ENCODE measurements around the gene BBOF1. TPM values are rescaled to one million over a fixed set of nuclear protein-coding genes. Genes with fewer than 3 reads are reported as not detected.

Gene BBOF1
- total and polyA plus RNA-seq, 2 donors (not counting 3 experiments of a cell fraction or from before 2014, with no cell fraction given) = 0.63 to 2.3 TPM

GRCh38 chr14:73996731-73997107 is 22.4 kb upstream of the BBOF1 start:
- Histone ChIP-seq H4K20me1 (replicated peaks; ENCODE audit: control insufficient read depth, extremely low read depth, insufficient read depth, low read length) (no peaks in the 10 kb centered on the region), H3K9ac (replicated peaks; ENCODE audit: extremely low read depth, insufficient read depth, low read length) (no peak overlapping the region), H3K4me2 (ENCODE audit: insufficient read depth, low read length) (no peak overlapping the region), H3K27me3 (ENCODE audit: control insufficient read depth in 2 of 2, insufficient read depth in 2 of 2, low read length in 2 of 2) (no peaks in the 10 kb centered on the region), H2AFZ (ENCODE audit: low read depth, low read length) (no peak overlapping the region), H3K4me1 (ENCODE audit: control insufficient read depth, extremely low read depth, insufficient read depth, low read length) (no peaks in the 10 kb centered on the region), H3K79me2 (ENCODE audit: control insufficient read depth, insufficient read depth, low read length) (no peaks in the 10 kb centered on the region), H3K9me1 (replicated peaks; ENCODE audit: control insufficient read depth, extremely low read depth, insufficient read depth, low read length) (no peaks in the 10 kb centered on the region), H3K36me3 (ENCODE audit: control insufficient read depth in 2 of 2, extremely low read depth in 1 of 2, insufficient read depth in 2 of 2, low read length in 2 of 2) (no peaks in the 10 kb centered on the region), H3K4me3 (replicated peaks in 1 of 3; ENCODE audit: insufficient read depth in 1 of 3, low read depth in 1 of 3, low read length in 3 of 3) (no peak overlapping the region), H3K9me3 (replicated peaks; ENCODE audit: control insufficient read depth, insufficient read depth, low read length) (no peaks in the 10 kb centered on the region), H3K27ac (ENCODE audit: insufficient read depth, low read depth, low read length) (no peak overlapping the region)
- DNase-seq (ENCODE audit: low read depth, low spot score) (no peak), FAIRE-seq (no peak)
- CTCF ChIA-PET = interaction anchor here (0.6 kb wide), 1 partner anchor 11 kb away, joined by 3 read pairs; no protein-coding TSS in a partner anchor
- TF ChIP-seq POLR2AphosphoS5 (IDR thresholded peaks at IDR 0.05; ENCODE audit: insufficient read depth, low read depth, low read length) = no peak
- TF ChIP-seq POLR2A (IDR thresholded peaks at IDR 0.05; ENCODE audit: low read depth, low read length) = no peak
- TF ChIP-seq CTCF (IDR thresholded peaks at IDR 0.05; ENCODE audit: extremely low read depth in 1 of 2, insufficient read depth in 1 of 2, low read depth in 1 of 2, low read length in 2 of 2) = no peak
- TF ChIP-seq EZH2 (IDR thresholded peaks at IDR 0.05; ENCODE audit: borderline replicate concordance, low read depth, low read length, severe bottlenecking) = no peak
- TF ChIP-seq FOS (IDR thresholded peaks at IDR 0.05; ENCODE audit: borderline replicate concordance, insufficient read depth, low read length) = no peak
- POLR2A ChIA-PET = no interaction called here
- BruUV-seq (replicated peaks) = no TSS peak
- intact Hi-C loops (cut with micrococcal nuclease) (no loop called here), dilution Hi-C loops (cut with MboI; ENCODE audit: extremely low pct_ligation_motif_present, low sequenced_read_pairs) (no loop called here)

All from endothelial cell of umbilical vein (primary cell).